ENCODE results near the gene GMCL1.
A peak's percentile ranks its signal among the peaks of the same experiment; 100 is the strongest.

Gene GMCL1, protein sequence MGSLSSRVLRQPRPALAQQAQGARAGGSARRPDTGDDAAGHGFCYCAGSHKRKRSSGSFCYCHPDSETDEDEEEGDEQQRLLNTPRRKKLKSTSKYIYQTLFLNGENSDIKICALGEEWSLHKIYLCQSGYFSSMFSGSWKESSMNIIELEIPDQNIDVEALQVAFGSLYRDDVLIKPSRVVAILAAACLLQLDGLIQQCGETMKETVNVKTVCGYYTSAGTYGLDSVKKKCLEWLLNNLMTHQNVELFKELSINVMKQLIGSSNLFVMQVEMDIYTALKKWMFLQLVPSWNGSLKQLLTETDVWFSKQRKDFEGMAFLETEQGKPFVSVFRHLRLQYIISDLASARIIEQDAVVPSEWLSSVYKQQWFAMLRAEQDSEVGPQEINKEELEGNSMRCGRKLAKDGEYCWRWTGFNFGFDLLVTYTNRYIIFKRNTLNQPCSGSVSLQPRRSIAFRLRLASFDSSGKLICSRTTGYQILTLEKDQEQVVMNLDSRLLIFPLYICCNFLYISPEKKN

DNA sequence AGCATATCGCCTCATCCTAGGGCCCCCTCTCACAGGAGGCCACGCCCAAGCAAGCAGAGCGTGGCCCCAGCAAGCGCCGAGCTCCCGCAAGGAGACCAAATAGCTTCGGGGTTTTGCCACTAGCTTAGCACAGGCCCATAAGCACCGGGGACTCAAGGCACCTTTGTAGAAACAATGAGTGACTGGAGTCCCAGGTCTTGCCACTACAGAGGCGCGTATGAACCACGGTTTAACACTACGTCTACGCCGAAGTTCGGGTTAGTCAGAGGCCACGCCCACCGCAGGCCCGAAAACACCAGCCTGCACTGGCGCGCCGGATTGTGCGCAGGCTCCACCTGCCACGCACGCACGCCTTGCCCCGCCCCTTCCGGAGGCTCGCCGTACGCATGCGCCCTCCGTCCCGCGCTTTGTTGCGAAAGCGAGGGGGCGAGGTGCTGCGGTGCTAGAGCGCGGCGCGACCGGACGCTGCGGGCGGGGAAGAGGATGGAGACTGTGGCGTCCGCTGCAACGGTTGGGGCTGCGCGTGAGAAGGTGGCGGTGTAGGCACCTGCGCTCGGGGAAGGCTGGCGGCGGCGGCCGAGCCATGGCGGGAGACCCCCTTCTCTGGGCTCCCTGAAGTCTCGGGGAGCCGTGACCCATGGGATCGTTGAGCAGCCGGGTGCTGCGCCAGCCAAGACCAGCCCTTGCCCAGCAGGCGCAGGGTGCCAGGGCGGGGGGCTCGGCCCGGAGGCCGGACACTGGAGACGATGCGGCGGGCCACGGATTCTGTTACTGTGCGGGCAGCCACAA is at the start of gene GMCL1:
Gene GMCL1 (plus strand): TSS at position 405 of the 789 bp plus-strand sequence. CDS start 233 bp downstream, at position 638.
- Histone ChIP-seq H3K4me1 (ENCODE audit: control insufficient read depth in 5 of 5, insufficient read depth in 5 of 5, low read length in 5 of 5) (peaks cover 0 to 42% (median 29%) of the 10 kb centered on the region in 5 donors), H3K4me3 (ENCODE audit: low read depth in 1 of 5, low read length in 5 of 5) (peak within 1 kb of the TSS; percentile 87 to 99 (median 89)), H3K27ac (ENCODE audit: low read depth, low read length) (peak within 1 kb of the TSS; percentile 98), H3K9me3 (ENCODE audit: control insufficient read depth in 5 of 5, low read length in 5 of 5) (no peaks in the 10 kb centered on the region), H3K9ac (ENCODE audit: low read length in 5 of 5) (peak within 1 kb of the TSS; percentile 81 to 96 (median 96)), H3K36me3 (ENCODE audit: control insufficient read depth in 5 of 5, insufficient read depth in 5 of 5, low read length in 5 of 5) (peaks cover 0 to 6% (median 0%) of the 10 kb centered on the region in 5 donors), H3K27me3 (ENCODE audit: control insufficient read depth in 5 of 5, insufficient read depth in 4 of 5, low read length in 5 of 5) (no peaks in the 10 kb centered on the region)

DNA sequence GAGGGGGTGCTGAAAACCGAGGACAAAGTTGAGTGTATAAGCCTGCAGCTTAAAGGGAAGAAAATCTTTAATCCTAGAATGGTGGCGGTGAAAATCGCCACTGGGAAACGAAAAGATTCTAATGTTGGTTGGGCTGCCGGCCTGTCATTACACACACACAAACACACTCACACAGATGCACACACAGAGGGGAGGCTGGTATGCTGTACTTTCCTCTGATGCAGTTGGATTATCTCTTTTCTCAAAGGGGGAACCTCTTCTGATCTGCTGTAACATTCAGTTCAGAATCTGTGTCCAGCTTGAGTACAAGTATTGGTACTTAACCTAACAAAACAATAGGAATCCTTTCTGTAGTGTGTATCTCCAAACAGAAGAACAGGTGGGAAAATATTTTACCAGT is 48.5 kb upstream of the GMCL1 start:
- Histone ChIP-seq H3K9ac (ENCODE audit: low read length in 5 of 5) (no peak overlapping the region), H3K27ac (ENCODE audit: low read depth, low read length) (no peak overlapping the region)

DNA sequence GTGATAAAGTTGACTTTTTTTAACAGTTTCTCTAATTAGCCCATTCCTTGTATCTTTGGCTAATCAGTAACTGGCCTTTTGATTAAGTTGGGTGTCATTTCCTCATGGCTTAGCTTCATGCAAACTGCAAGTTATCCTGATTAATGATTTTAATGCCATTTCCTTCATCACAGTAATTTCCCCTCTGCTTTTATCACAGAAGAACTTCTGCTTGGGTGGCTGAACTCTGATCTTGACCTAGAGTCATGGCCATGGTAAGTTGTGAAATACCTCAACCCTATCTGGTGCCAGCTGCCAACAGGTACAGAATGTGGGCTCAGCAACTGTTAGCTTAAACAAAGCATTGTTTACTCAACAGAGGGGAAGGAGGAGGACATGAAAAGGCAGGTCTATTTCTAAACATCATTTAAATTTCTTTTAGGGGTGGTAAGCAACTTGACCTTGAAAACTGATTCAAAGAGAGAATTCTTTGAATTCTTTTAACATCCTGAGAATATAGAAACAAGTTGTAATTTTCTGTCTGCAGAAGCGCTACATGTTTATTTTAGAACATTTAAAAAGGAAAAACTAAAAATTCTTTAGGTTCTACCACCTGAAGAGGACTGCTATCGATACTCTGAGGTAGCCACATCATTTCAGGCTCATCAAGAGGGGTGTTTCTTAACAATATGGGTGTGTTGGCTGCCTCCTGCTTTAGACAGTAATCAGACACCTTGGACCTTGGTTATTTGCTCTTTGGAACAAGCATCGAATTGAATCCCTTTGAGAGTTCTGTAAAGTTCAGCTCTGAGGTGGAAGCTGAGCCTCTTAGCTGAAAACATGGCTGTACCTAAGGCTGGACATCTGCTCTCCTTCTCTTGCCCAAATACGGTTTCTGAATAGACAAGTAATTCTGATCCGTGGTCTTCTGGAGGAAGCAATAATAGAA is 47.9 kb upstream of the GMCL1 start:
- no peak overlapping the region for H3K9ac ChIP-seq (ENCODE audit: low read length in 5 of 5)
- no peak overlapping the region for H3K4me3 ChIP-seq (ENCODE audit: low read depth in 1 of 5, low read length in 5 of 5)
- H3K27me3 ChIP-seq (ENCODE audit: control insufficient read depth in 5 of 5, insufficient read depth in 4 of 5, low read length in 5 of 5), result no peaks in the 10 kb centered on the region
- peaks cover 0 to 13% (median 12%) of the 10 kb centered on the region in 5 donors for H3K4me1 ChIP-seq (ENCODE audit: control insufficient read depth in 5 of 5, insufficient read depth in 5 of 5, low read length in 5 of 5)
- H3K27ac ChIP-seq (ENCODE audit: low read depth, low read length), result no peak overlapping the region
- H3K36me3 ChIP-seq (ENCODE audit: control insufficient read depth in 5 of 5, insufficient read depth in 5 of 5, low read length in 5 of 5), result peaks cover 0 to 8% (median 2%) of the 10 kb centered on the region in 5 donors
- no peaks in the 10 kb centered on the region for H3K9me3 ChIP-seq (ENCODE audit: control insufficient read depth in 5 of 5, low read length in 5 of 5)

More for the DNA sequence above, 48.5 kb upstream of the GMCL1 start:
- Histone ChIP-seq H3K27me3 (ENCODE audit: control insufficient read depth in 5 of 5, insufficient read depth in 4 of 5, low read length in 5 of 5) (no peaks in the 10 kb centered on the region), H3K4me1 (ENCODE audit: control insufficient read depth in 5 of 5, insufficient read depth in 5 of 5, low read length in 5 of 5) (peaks cover 0 to 13% (median 12%) of the 10 kb centered on the region in 5 donors), H3K36me3 (ENCODE audit: control insufficient read depth in 5 of 5, insufficient read depth in 5 of 5, low read length in 5 of 5) (peaks cover 0 to 7% (median 2%) of the 10 kb centered on the region in 5 donors), H3K4me3 (ENCODE audit: low read depth in 1 of 5, low read length in 5 of 5) (no peak overlapping the region), H3K9me3 (ENCODE audit: control insufficient read depth in 5 of 5, low read length in 5 of 5) (no peaks in the 10 kb centered on the region)

DNA sequence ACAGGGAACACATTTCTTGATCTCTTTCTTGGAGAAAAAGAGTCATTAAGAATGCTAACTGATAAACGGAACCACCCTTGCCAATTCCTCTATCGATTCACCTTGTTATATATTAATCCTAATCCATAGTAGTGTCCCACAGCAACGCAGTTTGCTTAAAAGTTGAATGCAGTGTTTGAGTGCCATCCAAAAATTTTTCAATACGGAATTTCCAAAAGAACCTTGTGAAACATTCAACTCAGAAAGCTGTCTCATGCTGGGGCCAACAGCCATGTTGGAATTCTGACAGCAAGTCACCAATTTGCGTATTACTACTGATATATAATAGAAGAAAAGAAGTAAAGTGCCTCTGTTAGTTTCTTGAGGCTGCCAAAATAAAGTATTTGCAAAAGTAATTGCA is 45.2 kb upstream of the GMCL1 start:
- H3K27me3 ChIP-seq (ENCODE audit: control insufficient read depth in 5 of 5, insufficient read depth in 4 of 5, low read length in 5 of 5), result no peaks in the 10 kb centered on the region
- H3K36me3 ChIP-seq (ENCODE audit: control insufficient read depth in 5 of 5, insufficient read depth in 5 of 5, low read length in 5 of 5), result peaks cover 2 to 19% (median 6%) of the 10 kb centered on the region in 5 donors
- no peak overlapping the region for H3K27ac ChIP-seq (ENCODE audit: low read depth, low read length)
- H3K9ac ChIP-seq (ENCODE audit: low read length in 5 of 5), result no peak overlapping the region
- no peaks in the 10 kb centered on the region for H3K9me3 ChIP-seq (ENCODE audit: control insufficient read depth in 5 of 5, low read length in 5 of 5)
- H3K4me1 ChIP-seq (ENCODE audit: control insufficient read depth in 5 of 5, insufficient read depth in 5 of 5, low read length in 5 of 5), result peaks cover 0 to 16% (median 12%) of the 10 kb centered on the region in 5 donors
- no peak overlapping the region for H3K4me3 ChIP-seq (ENCODE audit: low read depth in 1 of 5, low read length in 5 of 5)

DNA sequence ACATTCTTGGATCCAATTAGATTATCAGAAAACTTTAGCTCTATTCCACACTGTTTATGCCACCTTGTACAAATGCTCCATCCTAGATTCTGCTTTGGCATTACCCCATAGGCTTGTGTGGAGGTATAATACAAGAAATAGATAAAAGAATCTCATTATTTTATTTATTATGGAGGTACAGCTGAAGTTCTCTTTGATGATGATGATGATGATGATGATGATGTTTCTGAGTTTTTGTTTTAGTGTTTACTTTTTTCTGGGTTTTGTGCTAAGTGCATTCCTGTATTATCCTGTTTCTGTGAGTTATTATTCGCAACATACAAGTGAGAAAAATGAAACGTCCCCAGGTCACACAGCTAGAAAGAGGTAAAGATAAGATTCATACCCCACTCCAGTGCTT is 44.1 kb upstream of the GMCL1 start:
- H3K27ac ChIP-seq (ENCODE audit: low read depth, low read length), result no peak overlapping the region
- H3K4me1 ChIP-seq (ENCODE audit: control insufficient read depth in 5 of 5, insufficient read depth in 5 of 5, low read length in 5 of 5), result peaks cover 0 to 27% (median 23%) of the 10 kb centered on the region in 5 donors
- no peaks in the 10 kb centered on the region for H3K27me3 ChIP-seq (ENCODE audit: control insufficient read depth in 5 of 5, insufficient read depth in 4 of 5, low read length in 5 of 5)
- H3K9ac ChIP-seq (ENCODE audit: low read length in 5 of 5), result no peak overlapping the region
- H3K36me3 ChIP-seq (ENCODE audit: control insufficient read depth in 5 of 5, insufficient read depth in 5 of 5, low read length in 5 of 5), result peaks cover 2 to 19% (median 6%) of the 10 kb centered on the region in 5 donors
- no peaks in the 10 kb centered on the region for H3K9me3 ChIP-seq (ENCODE audit: control insufficient read depth in 5 of 5, low read length in 5 of 5)
- no peak overlapping the region for H3K4me3 ChIP-seq (ENCODE audit: low read depth in 1 of 5, low read length in 5 of 5)

DNA sequence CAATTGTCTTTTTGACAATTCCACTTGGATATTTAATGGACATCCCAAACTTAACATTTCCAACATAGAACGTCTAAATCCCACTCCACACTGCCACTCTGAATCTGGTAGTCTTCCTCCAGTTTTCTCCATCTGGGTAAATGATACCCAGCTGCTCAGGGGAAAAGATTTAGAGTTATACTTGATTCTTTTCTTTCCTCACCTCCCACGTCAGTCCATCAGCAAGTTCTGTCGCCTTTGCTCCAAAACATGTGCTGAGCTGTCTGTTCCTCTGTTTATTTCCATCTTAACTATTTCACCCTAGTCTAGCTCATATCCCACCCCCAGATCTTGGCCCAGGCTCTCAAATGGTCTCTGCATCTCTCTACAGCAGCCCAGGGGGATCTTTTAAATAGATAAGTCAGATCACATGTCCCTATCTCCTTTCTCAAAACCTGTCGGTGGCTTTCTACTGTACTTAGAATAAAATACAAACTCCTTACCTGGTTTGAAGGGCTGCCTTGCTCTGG is 43.4 kb upstream of the GMCL1 start:
- Histone ChIP-seq H3K36me3 (ENCODE audit: control insufficient read depth in 5 of 5, insufficient read depth in 5 of 5, low read length in 5 of 5) (peaks cover 2 to 19% (median 6%) of the 10 kb centered on the region in 5 donors), H3K4me3 (ENCODE audit: low read depth in 1 of 5, low read length in 5 of 5) (no peak overlapping the region), H3K9me3 (ENCODE audit: control insufficient read depth in 5 of 5, low read length in 5 of 5) (no peaks in the 10 kb centered on the region), H3K9ac (ENCODE audit: low read length in 5 of 5) (no peak overlapping the region), H3K4me1 (ENCODE audit: control insufficient read depth in 5 of 5, insufficient read depth in 5 of 5, low read length in 5 of 5) (peaks cover 0 to 23% (median 23%) of the 10 kb centered on the region in 5 donors), H3K27ac (ENCODE audit: low read depth, low read length) (no peak overlapping the region), H3K27me3 (ENCODE audit: control insufficient read depth in 5 of 5, insufficient read depth in 4 of 5, low read length in 5 of 5) (no peaks in the 10 kb centered on the region)

DNA sequence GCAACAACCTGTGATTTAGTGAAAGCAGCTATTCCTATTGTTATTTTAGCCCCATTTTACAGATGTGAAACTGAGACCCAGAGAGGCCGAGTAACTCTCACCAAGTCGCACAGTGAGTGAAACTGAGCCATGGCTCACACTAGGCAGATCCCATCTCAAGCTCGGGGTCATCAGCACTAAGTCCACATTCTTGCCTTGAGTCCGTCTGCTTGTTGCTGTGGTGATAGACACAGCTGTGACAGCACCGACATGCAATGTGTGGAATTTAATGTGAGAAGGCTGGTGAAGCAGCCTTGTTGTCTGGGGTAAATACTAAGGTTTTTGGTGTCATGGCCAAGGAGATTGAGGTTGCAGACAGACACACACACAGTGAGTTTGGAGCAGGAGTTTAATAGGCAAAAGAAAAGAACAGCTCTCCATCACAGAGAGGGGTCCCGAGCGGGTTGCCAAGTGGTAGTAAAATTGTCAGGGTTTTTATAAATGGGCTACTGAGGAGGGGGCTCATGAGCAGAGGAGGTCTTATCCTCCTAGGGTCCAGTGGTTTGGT is 40.2 kb upstream of the GMCL1 start:
- peaks cover 0 to 29% (median 22%) of the 10 kb centered on the region in 5 donors for H3K4me1 ChIP-seq (ENCODE audit: control insufficient read depth in 5 of 5, insufficient read depth in 5 of 5, low read length in 5 of 5)
- H3K27ac ChIP-seq (ENCODE audit: low read depth, low read length), result no peak overlapping the region
- no peaks in the 10 kb centered on the region for H3K9me3 ChIP-seq (ENCODE audit: control insufficient read depth in 5 of 5, low read length in 5 of 5)
- no peak overlapping the region for H3K4me3 ChIP-seq (ENCODE audit: low read depth in 1 of 5, low read length in 5 of 5)
- no peak overlapping the region for H3K9ac ChIP-seq (ENCODE audit: low read length in 5 of 5)
- H3K27me3 ChIP-seq (ENCODE audit: control insufficient read depth in 5 of 5, insufficient read depth in 4 of 5, low read length in 5 of 5), result no peaks in the 10 kb centered on the region
- peaks cover 0 to 19% (median 6%) of the 10 kb centered on the region in 5 donors for H3K36me3 ChIP-seq (ENCODE audit: control insufficient read depth in 5 of 5, insufficient read depth in 5 of 5, low read length in 5 of 5)

DNA sequence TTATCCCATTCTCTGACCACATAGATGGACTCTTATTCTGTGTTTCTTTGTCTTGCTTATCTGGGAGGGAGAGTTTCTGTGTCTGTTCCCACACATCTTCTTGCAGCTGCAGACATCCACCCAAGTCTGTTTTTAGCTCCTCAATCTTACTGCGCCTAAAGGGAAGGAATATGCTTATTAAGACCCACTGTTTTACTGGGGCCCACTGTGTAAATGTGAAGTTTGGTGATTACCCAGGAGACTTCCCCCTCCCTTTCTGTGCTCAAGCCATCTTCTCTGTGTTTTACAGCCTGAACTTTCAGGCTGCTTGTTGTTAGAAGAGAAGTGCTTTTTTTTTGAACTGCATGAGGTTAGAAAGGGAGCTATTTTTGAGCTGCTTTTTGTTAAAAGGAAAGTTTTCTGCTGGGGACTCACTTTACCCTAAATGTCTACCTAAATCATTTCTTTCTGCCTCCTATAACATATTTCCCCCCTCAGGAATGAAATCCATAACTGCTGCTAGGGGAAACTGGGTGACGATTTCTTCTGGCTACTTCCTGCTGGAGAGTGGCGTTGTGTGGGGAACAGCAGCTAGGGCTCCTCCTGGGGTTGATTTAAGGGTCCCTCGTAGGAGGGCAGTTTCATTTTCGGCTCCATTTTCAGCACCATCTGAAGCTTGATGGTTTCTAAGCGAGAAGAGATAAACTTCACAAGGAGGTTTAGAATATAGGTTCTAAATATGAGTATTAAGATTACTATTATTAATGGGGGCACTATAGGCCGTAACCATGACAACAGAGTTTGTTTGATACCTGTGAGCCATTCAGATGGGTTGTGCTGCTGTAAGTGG is 39.5 kb upstream of the GMCL1 start:
- Histone ChIP-seq H3K9ac (ENCODE audit: low read length in 5 of 5) (peak overlapping the region; percentile 3 to 48 (median 26)), H3K4me1 (ENCODE audit: control insufficient read depth in 5 of 5, insufficient read depth in 5 of 5, low read length in 5 of 5) (peaks cover 0 to 27% (median 22%) of the 10 kb centered on the region in 5 donors), H3K27me3 (ENCODE audit: control insufficient read depth in 5 of 5, insufficient read depth in 4 of 5, low read length in 5 of 5) (no peaks in the 10 kb centered on the region), H3K27ac (ENCODE audit: low read depth, low read length) (peak overlapping the region; percentile 42), H3K9me3 (ENCODE audit: control insufficient read depth in 5 of 5, low read length in 5 of 5) (no peaks in the 10 kb centered on the region), H3K36me3 (ENCODE audit: control insufficient read depth in 5 of 5, insufficient read depth in 5 of 5, low read length in 5 of 5) (peaks cover 0 to 20% (median 6%) of the 10 kb centered on the region in 5 donors), H3K4me3 (ENCODE audit: low read depth in 1 of 5, low read length in 5 of 5) (peak overlapping the region in 1 of 5 donors; percentile 36)
